Measurements from ENCODE around the gene EFCAB13.

Gene EFCAB13

DNA sequence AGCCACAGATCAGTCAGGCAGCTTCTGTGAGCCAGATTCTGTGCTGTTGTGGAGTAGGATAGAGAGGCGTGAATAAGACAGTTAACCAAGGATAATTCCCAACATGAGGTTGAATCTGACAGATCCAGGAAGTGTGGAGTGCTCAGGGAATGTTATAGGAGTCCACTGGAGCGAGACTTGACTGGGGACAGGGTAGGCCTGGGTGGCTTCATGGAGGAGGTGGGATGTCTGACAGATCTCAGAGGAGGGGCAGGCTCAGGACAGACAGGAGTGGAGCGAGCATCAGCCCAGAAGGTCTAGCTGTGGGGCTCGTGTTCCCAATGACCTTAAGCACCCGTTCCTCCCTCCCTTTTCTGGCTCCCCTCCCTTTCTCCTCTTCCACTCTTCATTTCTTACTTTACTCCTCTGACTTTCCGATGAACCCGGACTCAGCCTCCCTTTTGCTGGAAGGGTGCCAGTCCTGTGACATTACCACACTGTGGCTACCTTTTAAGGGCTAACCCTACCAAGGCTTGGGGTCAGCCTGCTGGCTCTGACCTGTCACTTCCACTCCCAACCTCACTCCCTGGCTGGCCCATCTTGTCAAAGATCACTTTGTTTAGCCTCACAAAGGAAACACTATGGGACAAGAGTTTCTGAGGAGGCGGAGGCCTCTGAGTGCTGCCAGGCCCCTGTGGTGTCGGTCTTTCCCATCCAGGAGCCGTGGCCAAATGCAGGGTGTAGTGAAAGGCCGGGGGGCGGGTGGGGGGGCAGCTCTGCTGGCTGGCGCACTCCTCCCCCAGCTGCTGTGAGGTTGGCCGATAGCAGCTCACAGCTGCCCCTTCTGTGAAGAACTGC, 28.5 kb upstream of the EFCAB13 start:
- no peak for DNase-seq

DNA sequence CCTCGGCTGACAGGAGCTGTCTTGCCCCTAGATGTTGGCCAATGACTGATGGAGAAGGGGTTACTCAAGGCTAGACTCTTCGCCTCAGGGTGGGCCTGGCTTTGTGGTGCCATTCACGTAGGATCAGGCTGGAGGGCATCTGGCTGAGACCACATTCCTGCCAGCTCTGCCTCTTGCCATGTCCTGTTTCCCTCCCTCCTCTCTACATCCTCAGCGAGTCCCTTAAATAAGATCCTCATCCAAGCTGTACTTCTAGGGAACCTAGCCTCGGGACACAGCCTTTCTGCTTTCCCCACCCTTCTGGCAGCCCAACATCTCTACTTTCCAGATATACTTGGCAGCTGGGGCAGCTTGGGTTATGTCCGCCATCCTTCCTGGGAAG, 27.9 kb upstream of the EFCAB13 start:
- DNase-seq: no peak

DNA sequence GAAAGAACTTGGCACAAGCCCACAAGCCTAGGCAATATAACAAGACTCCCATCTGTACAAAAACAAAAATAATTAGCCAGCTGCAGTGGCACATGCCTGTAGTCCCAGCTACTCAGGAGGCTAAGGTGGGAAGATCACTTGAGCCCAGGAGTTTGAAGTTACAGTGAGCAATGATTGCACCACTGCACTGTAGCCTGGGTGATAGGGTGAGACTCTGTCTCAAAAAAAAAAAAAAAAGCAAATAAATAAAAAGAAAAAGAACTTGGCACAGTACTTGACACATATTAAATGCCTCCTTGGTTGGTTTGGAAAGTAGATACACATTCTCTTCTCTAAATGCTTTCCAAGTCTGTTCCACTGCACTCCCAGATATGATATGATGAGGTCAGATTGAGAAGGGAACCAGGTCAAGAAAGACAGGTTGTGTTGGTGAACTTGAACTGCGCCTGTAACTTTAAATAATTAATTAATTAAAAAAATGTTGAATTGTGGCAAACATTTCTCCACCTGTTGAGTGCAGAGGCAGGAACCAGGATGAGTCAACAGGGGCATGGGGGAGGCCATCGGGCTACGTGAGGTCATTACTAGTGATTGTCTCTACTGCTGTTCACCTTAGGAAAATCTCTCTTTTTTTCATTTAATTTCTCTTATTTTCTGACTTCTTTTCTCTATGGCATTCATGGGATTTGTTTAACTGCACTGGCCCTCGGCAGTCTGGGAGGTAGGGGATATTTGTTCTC, 25.9 kb upstream of the EFCAB13 start:
- DNase-seq: no peak

- no peak for DNase-seq
Measured at GRCh38 chr17:47298712-47299111, 25.0 kb upstream of the EFCAB13 start.

DNA sequence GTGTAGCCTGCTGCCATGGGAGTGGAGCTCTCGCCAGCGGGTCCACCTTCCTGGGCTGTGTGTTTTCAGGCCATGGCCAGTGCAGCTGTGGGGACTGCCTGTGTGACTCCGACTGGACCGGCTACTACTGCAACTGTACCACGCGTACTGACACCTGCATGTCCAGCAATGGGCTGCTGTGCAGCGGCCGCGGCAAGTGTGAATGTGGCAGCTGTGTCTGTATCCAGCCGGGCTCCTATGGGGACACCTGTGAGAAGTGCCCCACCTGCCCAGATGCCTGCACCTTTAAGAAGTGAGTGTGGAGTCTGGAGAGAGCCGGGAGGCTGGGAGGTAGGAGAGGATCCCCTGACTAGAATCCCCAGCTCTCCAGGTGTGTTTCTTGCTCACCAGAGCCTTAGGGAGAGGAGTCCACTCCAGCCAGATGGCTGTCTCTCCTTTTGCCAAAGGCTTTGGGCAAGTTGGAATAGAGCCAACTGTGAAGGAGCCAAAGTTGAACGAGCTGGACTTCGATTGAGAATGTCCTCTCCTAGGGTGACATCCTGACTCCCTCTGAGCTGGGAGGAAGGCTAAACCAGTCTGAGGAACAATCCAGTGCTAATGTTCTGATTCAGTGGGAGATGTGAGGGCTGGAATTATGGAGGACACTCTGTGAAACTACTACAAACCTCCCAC, 24.4 kb upstream of the EFCAB13 start:
- no peak for DNase-seq

DNA sequence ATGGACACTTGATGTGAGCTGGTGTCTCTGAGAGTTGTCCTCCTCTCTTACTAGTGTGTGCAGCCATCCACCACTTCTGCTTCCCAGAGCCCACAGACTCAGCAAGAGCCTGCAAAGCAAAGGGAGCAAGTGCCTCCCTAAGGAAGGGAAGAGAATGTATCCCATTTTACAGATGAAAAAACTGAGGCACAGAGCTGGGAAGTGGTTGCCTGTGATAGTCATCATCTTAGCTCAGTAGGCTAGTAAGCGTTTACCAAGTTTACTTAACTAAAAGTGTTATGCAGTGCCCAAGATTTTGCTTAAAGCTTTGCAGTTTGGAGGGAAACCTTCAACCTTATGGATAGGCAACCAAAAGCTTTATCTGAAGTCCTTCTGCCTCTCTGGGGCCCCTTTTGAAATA, 23.0 kb upstream of the EFCAB13 start:
- DNase-seq: no peak

- DNase-seq: no peak
Measured at GRCh38 chr17:47301161-47301560, 22.6 kb upstream of the EFCAB13 start.

- DNase-seq: no peak
Measured at GRCh38 chr17:47301831-47302230, 21.9 kb upstream of the EFCAB13 start.

DNA sequence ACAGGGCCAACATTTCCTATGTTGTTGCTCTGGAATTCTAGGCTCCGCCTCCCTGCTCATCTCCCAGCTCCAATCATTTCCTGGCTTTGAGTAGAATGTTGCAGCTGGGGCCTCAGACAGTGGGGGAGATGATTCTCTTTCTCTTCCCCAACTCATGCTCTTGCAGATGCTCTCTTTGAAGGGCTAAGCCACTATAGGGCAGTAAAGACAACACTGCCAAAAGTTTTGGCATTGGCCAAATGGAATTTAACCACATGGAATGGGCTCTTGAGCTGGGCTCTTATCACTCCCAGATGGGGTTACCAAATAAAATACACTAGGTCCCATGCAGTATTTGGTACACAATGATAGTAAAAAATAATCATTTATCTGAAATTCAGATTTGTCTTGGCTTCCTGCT, 19.6 kb upstream of the EFCAB13 start:
- DNase-seq: no peak

DNA sequence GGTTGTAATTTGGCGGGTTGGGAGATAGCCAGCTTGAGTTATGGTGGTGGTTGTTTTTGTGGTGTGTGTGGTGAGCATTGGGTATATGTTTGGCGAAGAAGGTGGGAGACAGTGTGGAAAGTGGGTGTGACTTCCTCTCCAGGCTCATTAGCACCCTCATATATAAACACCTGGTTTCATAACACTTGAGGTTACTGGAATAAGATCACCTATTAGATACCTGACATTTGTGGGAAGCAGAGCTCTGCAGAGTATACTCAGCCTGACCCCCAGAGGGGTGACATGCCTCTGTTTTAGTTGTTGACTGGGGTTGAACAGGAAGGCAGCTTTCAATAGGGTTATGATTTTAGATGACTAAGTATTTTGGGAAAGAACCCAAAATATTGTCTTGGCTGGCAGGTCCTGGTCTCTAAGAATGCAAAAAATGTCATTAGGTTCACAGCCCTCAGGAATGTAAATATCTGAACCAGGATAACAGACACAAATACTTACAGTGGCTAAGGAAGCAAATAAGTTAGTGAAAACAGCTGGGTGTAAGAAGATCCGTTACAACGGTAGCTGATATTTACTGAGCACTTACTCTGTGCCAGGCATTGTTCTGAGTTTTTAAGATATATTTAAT, 18.3 kb upstream of the EFCAB13 start:
- no peak for DNase-seq

DNA sequence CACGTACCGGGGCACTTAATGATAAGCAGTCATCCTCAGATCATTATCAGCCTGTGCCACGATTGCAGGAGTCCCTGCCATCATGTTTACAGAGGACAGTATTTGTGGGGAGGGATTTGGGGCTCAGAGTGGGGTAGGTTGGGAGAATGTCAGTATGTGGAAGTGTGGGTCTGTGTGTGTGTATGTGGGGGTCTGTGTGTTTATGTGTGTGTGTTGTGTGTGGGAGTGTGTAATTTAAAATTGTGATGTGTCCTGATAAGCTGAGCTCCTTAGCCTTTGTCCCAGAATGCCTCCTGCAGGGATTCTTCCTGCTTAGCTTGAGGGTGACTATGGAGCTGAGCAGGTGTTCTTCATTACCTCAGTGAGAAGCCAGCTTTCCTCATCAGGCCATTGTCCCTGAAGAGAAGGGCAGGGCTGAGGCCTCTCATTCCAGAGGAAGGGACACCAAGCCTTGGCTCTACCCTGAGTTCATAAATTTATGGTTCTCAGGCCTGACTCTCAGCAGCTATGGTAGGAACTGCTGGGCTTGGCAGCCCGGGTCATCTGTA, 13.5 kb upstream of the EFCAB13 start:
- no peak for DNase-seq

- DNase-seq: no peak
Measured at GRCh38 chr17:47311420-47311819, 12.3 kb upstream of the EFCAB13 start.

DNA sequence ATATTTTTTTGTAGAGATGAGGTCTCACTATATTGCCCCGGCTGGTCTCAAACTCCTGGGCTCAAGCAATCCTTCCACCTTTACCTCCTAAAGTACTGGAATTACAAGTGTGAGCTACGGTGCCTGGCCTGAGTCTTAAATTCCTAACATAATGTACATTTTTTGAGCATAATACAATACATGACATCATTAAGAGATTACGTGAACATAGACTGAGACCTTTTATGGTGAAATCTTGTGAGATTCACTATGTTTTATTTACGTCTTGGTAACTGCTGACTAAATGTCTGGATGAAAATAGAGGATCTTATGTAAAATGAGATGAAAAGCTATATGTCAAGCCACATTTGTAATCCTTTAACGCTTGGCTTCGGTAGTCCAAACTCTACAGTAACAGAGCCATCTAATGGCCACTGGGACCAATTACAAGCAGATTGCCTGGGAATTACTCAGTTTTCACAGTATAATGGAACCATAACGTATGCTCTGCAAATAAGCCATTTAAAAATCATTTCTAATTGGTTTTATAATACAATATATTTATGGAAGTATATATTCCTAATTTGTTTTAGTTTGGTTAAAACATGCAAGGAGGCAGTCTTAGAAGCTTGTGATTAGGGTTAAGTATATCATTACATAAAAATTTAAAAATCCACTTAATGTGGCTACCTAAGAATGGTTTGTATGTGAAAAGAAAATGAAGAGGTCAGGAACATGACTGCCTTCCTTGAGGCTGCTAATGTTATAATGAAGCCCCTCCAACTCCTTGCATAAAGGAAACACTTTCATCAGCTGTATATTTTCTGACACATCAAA, 8.1 kb upstream of the EFCAB13 start:
- DNase-seq: no peak

GRCh38 chr17:47316311-47316710, 7.4 kb upstream of the EFCAB13 start:
- no peak for DNase-seq

DNA sequence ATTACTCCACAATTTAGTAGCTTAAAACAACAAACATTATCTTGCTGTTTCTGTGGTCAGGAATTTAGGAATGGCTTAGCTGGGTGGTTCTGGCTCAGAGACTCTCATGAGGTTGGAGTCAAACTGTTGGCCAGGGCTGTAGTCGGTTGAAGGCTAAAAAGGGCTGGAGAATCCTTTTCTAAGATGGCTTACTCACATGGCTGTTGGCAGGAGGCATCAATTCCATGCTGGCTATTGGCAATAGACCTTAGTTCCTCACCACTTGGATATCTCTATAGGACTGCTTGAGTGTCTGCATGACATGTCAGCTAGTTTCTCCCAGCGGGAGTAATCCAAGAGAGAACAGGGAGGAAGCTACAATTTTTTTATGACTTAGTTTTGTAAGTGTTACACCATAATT, 6.6 kb upstream of the EFCAB13 start:
- no peak for DNase-seq

DNA sequence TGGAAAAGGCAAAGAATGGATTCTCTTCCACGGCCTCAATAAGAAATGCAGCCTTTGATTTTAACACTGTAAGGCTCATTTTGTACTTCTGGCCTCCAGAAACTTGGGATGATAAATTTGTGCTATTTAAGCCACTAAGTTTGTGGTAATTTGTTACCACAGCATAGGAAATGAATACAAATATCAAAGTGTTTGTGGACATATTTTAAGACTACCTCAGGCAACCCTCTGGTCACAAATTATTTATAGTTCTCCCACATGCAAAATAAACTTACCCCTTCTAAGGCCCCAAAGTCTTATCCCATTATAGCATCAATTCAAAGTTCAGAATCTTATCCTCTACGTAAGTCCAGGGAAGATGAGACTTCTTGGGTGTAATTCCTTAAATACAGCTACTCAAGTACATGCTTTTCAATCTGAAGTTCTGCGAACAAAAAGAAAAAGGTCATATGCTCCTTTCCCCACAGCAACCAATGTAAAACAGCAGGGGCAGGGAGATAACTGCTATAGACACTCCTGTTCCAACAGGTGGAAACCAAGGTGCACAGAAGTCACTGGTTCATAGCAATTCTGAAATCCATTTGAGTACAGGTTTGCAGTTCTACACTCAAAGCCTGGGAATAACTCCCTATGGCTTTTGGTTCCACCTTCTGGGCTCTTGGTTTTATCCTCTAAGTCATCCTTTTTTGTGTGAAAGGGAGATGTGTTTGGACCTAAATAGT, 5.4 kb upstream of the EFCAB13 start:
- no peak for DNase-seq

DNA sequence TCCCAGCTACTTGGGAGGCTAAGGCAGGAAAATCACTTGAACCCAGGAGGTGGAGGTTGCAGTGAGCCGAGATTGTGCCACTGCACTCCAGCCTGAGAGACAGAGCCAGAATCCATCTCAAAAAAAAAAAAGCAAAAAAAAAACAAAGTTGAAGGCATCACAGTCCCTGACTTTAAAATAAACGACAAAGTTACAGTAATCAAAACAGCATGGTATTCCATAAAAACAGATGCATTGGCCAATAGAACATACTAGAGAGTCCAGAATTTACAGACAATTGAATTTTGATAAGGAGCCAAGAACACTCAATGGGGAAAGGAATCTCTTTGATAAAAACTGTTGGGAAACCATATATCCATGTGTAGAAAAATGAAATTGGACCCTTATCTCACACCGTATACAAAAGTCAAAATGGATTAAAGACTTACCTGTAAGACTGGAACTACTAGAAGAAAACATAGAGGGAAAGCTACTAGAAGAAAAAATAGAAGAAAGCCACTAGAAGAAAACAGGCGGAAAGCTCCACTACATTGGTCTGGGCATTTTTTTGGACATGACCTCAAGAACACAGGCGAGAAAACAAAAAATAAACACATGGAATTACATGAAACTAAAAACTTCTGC, 2.8 kb upstream of the EFCAB13 start:
- no peak for DNase-seq

DNA sequence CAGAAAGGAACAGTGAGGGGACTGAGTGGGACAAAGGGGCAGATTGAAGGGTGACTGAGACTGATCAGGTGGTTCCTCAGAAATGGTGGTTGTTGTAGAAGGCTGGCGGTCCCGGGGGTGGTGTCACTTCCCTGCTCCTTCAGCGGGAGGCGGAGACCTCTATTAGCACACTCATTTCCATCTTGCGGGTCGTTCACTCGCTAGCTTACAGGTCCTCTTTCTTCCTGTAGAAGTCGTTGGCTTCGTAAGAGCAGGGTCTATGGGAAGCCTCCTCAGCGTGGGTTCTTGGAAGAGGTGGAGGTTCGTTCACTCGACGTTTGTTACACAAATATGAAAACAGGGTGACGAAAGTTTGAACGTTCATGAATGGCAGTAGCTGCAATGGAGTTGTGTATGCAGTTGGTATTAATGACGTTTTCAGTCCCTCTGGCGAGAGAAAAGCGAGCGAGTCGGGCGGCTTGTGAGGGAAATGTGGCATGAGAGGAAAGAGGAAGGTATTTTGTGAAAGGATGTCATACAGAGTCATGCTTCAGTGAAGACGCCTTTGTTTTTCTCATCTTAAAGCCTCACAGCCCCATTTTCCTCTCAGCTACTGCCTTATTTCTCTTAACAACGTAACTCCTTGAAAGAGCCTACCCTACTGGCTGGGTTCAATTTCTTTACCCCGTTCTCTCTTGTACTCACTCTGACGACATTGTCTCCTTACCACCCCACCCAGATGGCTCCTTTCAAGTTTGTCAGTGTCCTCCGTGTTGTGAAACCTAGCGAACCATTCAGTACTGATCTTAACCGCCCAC, 667 bp downstream of the EFCAB13 start:
- DNase-seq: peak; percentile 40

GRCh38 chr17:47325176-47325575, 1.4 kb downstream of the EFCAB13 start:
- no peak for DNase-seq

DNA sequence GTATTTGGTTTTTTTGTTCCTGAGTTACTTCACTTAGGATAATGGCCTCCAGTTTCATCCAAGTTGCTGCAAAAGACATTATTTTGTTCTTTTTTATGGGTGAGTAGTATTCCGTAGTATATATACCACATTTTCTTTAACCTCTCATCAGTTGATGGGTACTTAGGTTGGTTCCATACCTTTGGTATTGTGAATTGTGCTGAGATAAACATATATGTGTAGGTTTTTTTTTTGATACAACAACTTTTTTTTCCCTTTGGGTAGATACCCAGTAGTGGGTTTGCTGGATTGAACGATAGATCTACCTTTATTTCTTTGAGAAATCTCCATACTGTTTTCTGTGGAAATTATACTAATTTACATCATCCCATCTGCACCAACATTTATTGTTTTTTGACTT, 6.8 kb downstream of the EFCAB13 start:
- no peak for DNase-seq

Data from activated effector memory CD4-positive, alpha-beta T cell treated with Interleukin-2 at 50 U/mL for 16 hours (primary cell).